ENCODE data around the gene TM2D3.

The TM2D3 gene

DNA sequence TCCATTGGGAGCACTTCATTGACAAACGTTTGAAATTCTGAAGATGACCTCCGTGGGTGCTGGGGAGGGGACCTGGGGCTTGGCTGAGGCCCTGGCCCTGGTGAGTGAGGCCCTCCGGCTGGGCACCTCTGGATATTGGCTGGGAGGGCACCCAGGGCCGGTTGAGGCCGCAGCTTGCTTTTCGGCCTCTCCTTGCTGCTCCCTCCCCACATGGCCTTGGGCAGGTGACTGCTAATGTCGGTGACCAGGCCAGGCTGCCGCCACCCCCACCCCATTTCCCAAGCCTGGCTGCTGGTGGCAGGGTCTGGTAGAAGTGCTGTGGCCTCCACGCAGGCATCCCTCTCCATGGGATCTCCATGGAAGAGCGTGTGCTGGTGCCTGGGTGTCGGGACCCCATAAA is 39.5 kb downstream of the TM2D3 start:
- H3K27ac ChIP-seq (ENCODE audit: low read length), result no peak overlapping the region
- H3F3A ChIP-seq (ENCODE audit: insufficient read depth, low read length), result no peaks in the 10 kb centered on the region
- no peaks in the 10 kb centered on the region for H3K79me2 ChIP-seq (ENCODE audit: low read length)
- H3K27me3 ChIP-seq (replicated peaks; ENCODE audit: insufficient read depth, low read length), result no peaks in the 10 kb centered on the region
- H3K9me3 ChIP-seq (replicated peaks; ENCODE audit: insufficient read depth, low read length), result no peaks in the 10 kb centered on the region
- H3K9ac ChIP-seq (ENCODE audit: low read length), result no peak overlapping the region
- DNase-seq, result no peak
- no peak overlapping the region for H3K4me3 ChIP-seq (ENCODE audit: low read length)
- H3K4me2 ChIP-seq (ENCODE audit: low read depth, low read length), result no peak overlapping the region
- no peaks in the 10 kb centered on the region for H4K20me1 ChIP-seq (ENCODE audit: insufficient read depth, low read length)
- H2AFZ ChIP-seq (ENCODE audit: low read length), result no peak overlapping the region
- H3K36me3 ChIP-seq (replicated peaks; ENCODE audit: insufficient read depth, low read length), result no peaks in the 10 kb centered on the region
- no peaks in the 10 kb centered on the region for H3K4me1 ChIP-seq (ENCODE audit: low read length)
- TF ChIP-seq, protein P1, sequence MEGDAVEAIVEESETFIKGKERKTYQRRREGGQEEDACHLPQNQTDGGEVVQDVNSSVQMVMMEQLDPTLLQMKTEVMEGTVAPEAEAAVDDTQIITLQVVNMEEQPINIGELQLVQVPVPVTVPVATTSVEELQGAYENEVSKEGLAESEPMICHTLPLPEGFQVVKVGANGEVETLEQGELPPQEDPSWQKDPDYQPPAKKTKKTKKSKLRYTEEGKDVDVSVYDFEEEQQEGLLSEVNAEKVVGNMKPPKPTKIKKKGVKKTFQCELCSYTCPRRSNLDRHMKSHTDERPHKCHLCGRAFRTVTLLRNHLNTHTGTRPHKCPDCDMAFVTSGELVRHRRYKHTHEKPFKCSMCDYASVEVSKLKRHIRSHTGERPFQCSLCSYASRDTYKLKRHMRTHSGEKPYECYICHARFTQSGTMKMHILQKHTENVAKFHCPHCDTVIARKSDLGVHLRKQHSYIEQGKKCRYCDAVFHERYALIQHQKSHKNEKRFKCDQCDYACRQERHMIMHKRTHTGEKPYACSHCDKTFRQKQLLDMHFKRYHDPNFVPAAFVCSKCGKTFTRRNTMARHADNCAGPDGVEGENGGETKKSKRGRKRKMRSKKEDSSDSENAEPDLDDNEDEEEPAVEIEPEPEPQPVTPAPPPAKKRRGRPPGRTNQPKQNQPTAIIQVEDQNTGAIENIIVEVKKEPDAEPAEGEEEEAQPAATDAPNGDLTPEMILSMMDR (IDR thresholded peaks at IDR 0.05; ENCODE audit: low read length), result no peak
- TF ChIP-seq EZH2 (optimal IDR thresholded peaks at IDR 0.05; ENCODE audit: low read depth, low read length) (no peak), EZH2phosphoT487 (IDR thresholded peaks at IDR 0.05; ENCODE audit: low read length) (no peak)
- H3K9me2 ChIP-seq (replicated peaks; ENCODE audit: insufficient read depth, low read length), result no peaks in the 10 kb centered on the region

DNA sequence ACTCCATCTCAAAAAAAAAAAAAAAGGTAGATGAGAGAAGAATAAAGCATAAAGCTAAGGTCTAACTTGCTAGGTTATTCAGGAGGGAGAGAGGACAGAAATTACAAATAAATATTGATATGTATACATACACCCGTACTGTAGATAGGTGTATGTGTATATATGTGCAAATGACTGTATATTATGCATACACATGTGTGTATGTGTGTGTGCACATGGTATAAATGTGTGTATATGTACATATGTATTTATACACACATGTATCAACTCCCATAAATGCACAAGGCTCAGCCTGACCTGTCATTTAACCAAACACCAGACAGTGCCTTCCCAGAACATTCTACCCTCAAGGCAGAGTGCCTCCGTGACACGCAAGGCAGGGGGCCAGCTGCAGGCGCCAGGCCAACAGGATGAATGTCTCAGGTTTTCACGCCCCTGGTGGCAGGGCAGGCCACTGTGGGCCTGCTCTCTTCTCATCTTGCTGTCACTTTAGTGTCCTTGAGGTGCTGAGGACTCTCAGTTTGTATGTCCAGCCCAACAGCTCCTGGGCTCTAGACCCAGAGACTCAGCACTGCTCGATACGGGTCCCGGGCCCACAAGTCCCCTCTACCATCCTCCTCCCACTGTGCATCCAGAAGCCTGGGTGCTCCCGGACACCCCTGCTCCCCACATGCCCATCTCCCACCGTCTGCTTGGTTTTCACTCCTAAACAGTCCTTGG is 40.4 kb downstream of the TM2D3 start:
- H3K4me3 ChIP-seq (ENCODE audit: low read length), result no peak overlapping the region
- H3K9ac ChIP-seq (ENCODE audit: low read length), result no peak overlapping the region
- no peaks in the 10 kb centered on the region for H3K36me3 ChIP-seq (replicated peaks; ENCODE audit: insufficient read depth, low read length)
- H2AFZ ChIP-seq (ENCODE audit: low read length), result no peak overlapping the region
- no peaks in the 10 kb centered on the region for H3F3A ChIP-seq (ENCODE audit: insufficient read depth, low read length)
- H3K9me3 ChIP-seq (replicated peaks; ENCODE audit: insufficient read depth, low read length), result no peaks in the 10 kb centered on the region
- H3K9me2 ChIP-seq (replicated peaks; ENCODE audit: insufficient read depth, low read length), result no peaks in the 10 kb centered on the region
- no peaks in the 10 kb centered on the region for H3K4me1 ChIP-seq (ENCODE audit: low read length)
- no peak overlapping the region for H3K27ac ChIP-seq (ENCODE audit: low read length)
- H3K4me2 ChIP-seq (ENCODE audit: low read depth, low read length), result no peak overlapping the region
- TF ChIP-seq, protein P1 (IDR thresholded peaks at IDR 0.05; ENCODE audit: low read length), result no peak
- no peaks in the 10 kb centered on the region for H4K20me1 ChIP-seq (ENCODE audit: insufficient read depth, low read length)
- no peak for DNase-seq
- H3K79me2 ChIP-seq (ENCODE audit: low read length), result no peaks in the 10 kb centered on the region
- no peaks in the 10 kb centered on the region for H3K27me3 ChIP-seq (replicated peaks; ENCODE audit: insufficient read depth, low read length)

DNA sequence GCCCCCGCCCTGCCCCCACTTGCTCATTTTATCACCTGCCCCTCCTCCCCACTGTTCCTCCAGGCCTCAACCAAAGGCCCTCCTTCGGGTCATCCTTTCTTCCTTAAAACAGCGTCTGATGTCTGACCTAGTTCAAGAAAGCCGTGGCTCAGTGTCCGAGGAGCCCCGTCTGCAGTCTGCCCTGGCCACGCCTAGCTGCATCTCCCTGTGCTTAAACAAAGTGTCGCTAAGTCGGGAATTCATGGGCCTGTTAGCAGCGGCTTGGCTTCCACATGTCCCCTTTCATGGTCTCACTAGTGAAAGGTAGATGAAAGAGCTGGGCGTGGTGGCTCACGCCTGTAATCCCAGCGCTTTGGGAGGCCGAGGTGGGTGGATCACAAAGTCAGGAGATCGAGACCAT is 41.2 kb downstream of the TM2D3 start:
- no peaks in the 10 kb centered on the region for H3K4me1 ChIP-seq (ENCODE audit: low read length)
- TF ChIP-seq, protein P1 (IDR thresholded peaks at IDR 0.05; ENCODE audit: low read length), result no peak
- no peak for TF ChIP-seq EZH2 (optimal IDR thresholded peaks at IDR 0.05; ENCODE audit: low read depth, low read length)
- no peak for TF ChIP-seq EZH2phosphoT487 (IDR thresholded peaks at IDR 0.05; ENCODE audit: low read length)
- H3K4me3 ChIP-seq (ENCODE audit: low read length), result no peak overlapping the region

More for the DNA sequence above, 41.2 kb downstream of the TM2D3 start:
- Histone ChIP-seq H3K9me3 (replicated peaks; ENCODE audit: insufficient read depth, low read length) (no peaks in the 10 kb centered on the region), H2AFZ (ENCODE audit: low read length) (no peak overlapping the region), H4K20me1 (ENCODE audit: insufficient read depth, low read length) (no peaks in the 10 kb centered on the region), H3F3A (ENCODE audit: insufficient read depth, low read length) (no peaks in the 10 kb centered on the region), H3K4me2 (ENCODE audit: low read depth, low read length) (no peak overlapping the region), H3K27ac (ENCODE audit: low read length) (no peak overlapping the region), H3K9me2 (replicated peaks; ENCODE audit: insufficient read depth, low read length) (no peaks in the 10 kb centered on the region), H3K36me3 (replicated peaks; ENCODE audit: insufficient read depth, low read length) (no peaks in the 10 kb centered on the region), H3K27me3 (replicated peaks; ENCODE audit: insufficient read depth, low read length) (no peaks in the 10 kb centered on the region), H3K79me2 (ENCODE audit: low read length) (no peaks in the 10 kb centered on the region), H3K9ac (ENCODE audit: low read length) (no peak overlapping the region)
- no peak for DNase-seq
